ENCODE data around the gene SULF2.

Gene SULF2

DNA sequence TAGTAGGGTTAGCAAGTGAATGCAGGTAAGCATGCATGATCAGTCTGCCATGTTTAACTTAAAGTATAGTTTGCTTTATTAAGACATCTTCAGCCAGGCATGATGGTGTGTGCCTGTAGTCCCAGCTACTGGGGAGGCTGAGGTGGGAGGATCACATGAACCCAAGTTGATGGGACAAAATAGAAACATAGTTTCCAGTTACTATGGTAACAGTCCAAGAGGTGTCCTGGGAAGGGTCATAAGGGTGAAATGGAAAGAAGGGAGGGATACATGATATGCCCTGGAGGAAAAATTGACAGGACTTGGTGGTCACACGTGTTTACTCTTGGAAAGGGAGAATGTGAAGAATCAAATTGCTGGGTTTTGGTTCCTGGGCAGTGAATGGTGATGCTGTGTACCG is 139.6 kb downstream of the SULF2 start:
- TF ChIP-seq FOXM1 (IDR thresholded peaks at IDR 0.05; ENCODE audit: borderline replicate concordance, low read depth) (no peak), EP300 (IDR thresholded peaks at IDR 0.05; ENCODE audit: borderline replicate concordance) (no peak), TAF1 (IDR thresholded peaks at IDR 0.05; ENCODE audit: low read depth) (no peak), TEAD4 (IDR thresholded peaks at IDR 0.05) (no peak), TCF12 (IDR thresholded peaks at IDR 0.05; ENCODE audit: low read depth) (no peak), YY1 (IDR thresholded peaks at IDR 0.05; ENCODE audit: low read depth) (no peak), EGR1 (IDR thresholded peaks at IDR 0.05) (no peak)
- TF ChIP-seq, protein P1, sequence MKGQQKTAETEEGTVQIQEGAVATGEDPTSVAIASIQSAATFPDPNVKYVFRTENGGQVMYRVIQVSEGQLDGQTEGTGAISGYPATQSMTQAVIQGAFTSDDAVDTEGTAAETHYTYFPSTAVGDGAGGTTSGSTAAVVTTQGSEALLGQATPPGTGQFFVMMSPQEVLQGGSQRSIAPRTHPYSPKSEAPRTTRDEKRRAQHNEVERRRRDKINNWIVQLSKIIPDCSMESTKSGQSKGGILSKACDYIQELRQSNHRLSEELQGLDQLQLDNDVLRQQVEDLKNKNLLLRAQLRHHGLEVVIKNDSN (IDR thresholded peaks at IDR 0.05): no peak
- TF ChIP-seq, protein P2, sequence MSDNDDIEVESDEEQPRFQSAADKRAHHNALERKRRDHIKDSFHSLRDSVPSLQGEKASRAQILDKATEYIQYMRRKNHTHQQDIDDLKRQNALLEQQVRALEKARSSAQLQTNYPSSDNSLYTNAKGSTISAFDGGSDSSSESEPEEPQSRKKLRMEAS (IDR thresholded peaks at IDR 0.05): no peak
- TF ChIP-seq, protein P3, sequence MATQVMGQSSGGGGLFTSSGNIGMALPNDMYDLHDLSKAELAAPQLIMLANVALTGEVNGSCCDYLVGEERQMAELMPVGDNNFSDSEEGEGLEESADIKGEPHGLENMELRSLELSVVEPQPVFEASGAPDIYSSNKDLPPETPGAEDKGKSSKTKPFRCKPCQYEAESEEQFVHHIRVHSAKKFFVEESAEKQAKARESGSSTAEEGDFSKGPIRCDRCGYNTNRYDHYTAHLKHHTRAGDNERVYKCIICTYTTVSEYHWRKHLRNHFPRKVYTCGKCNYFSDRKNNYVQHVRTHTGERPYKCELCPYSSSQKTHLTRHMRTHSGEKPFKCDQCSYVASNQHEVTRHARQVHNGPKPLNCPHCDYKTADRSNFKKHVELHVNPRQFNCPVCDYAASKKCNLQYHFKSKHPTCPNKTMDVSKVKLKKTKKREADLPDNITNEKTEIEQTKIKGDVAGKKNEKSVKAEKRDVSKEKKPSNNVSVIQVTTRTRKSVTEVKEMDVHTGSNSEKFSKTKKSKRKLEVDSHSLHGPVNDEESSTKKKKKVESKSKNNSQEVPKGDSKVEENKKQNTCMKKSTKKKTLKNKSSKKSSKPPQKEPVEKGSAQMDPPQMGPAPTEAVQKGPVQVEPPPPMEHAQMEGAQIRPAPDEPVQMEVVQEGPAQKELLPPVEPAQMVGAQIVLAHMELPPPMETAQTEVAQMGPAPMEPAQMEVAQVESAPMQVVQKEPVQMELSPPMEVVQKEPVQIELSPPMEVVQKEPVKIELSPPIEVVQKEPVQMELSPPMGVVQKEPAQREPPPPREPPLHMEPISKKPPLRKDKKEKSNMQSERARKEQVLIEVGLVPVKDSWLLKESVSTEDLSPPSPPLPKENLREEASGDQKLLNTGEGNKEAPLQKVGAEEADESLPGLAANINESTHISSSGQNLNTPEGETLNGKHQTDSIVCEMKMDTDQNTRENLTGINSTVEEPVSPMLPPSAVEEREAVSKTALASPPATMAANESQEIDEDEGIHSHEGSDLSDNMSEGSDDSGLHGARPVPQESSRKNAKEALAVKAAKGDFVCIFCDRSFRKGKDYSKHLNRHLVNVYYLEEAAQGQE (IDR thresholded peaks at IDR 0.05; ENCODE audit: low read depth): no peak

DNA sequence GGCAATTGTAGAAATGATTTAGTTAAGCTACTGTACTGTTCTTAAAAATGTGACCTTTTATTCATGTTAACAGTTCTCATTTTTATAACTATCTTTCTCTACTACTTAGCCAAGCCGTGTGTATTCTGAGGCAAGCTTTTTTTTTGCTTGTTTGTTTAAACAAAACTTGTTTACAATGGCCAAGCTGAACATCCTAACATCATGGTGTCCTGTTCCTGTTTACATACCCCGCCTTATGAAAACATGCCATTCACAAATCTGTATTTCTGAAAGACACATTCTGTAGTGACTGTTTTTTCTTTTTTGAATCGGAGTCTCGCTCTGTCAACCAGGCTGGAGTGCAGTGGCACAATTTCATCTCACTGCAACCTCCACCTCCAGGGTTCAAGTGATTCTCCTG is 142.7 kb downstream of the SULF2 start:
- TF ChIP-seq CEBPB (IDR thresholded peaks at IDR 0.05): no peak
- no peak for TF ChIP-seq EP300 (IDR thresholded peaks at IDR 0.05; ENCODE audit: borderline replicate concordance)

DNA sequence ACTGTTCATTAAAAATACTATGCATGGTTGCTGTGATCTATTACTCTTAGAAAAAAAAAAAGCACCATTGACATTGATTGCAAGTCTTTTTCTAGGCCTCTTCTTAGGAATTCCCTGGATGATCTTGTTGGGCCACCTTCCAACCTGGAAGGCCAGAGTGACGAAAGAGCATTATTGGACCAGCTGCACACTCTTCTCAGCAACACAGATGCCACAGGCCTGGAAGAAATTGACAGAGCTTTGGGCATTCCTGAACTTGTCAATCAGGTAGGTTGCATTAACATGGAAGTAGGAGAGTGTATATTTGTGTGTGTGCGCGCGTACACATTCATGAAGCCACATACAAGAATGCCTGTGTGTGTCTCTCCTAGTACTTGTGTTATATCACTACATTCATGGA is 143.2 kb downstream of the SULF2 start:
- TF ChIP-seq FOXM1 (IDR thresholded peaks at IDR 0.05; ENCODE audit: borderline replicate concordance, low read depth) (no peak), NFIC (IDR thresholded peaks at IDR 0.05) (no peak), EGR1 (IDR thresholded peaks at IDR 0.05) (no peak), TCF12 (IDR thresholded peaks at IDR 0.05; ENCODE audit: low read depth) (no peak), ZBTB7A (IDR thresholded peaks at IDR 0.05; ENCODE audit: low read depth) (no peak), CEBPB (IDR thresholded peaks at IDR 0.05) (no peak), CREB1 (IDR thresholded peaks at IDR 0.05; ENCODE audit: low read depth) (no peak), RAD21 (IDR thresholded peaks at IDR 0.05; ENCODE audit: low read depth) (no peak), TAF1 (IDR thresholded peaks at IDR 0.05; ENCODE audit: low read depth) (no peak), TEAD4 (IDR thresholded peaks at IDR 0.05) (no peak), YY1 (IDR thresholded peaks at IDR 0.05; ENCODE audit: low read depth) (no peak), EP300 (IDR thresholded peaks at IDR 0.05; ENCODE audit: borderline replicate concordance) (no peak)
- TF ChIP-seq, protein P2 (IDR thresholded peaks at IDR 0.05): no peak
- TF ChIP-seq, protein P1 (IDR thresholded peaks at IDR 0.05): no peak
- TF ChIP-seq, protein P3 (IDR thresholded peaks at IDR 0.05; ENCODE audit: low read depth): no peak

DNA sequence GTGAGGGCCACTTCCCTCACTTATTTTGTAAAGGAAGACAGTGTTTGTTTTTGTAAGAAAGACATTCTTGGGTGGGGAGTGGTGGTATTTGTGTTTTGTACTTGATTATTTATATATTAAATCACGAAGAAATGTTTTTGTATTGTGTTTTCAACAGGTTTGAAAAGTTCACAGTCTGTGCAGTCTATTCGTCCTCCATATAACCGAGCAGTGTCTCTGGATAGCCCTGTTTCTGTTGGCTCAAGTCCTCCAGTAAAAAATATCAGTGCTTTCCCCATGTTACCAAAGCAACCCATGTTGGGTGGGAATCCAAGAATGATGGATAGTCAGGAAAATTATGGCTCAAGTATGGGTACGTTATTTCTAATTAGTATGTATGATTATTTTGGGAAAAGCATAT is 146.4 kb downstream of the SULF2 start:
- TF ChIP-seq FOXM1 (IDR thresholded peaks at IDR 0.05; ENCODE audit: borderline replicate concordance, low read depth) (no peak), NFIC (IDR thresholded peaks at IDR 0.05) (no peak), EGR1 (IDR thresholded peaks at IDR 0.05) (no peak), RAD21 (IDR thresholded peaks at IDR 0.05; ENCODE audit: low read depth) (no peak), TEAD4 (IDR thresholded peaks at IDR 0.05) (no peak), TCF12 (IDR thresholded peaks at IDR 0.05; ENCODE audit: low read depth) (no peak), TAF1 (IDR thresholded peaks at IDR 0.05; ENCODE audit: low read depth) (no peak)
- TF ChIP-seq, protein P1 (IDR thresholded peaks at IDR 0.05): no peak

DNA sequence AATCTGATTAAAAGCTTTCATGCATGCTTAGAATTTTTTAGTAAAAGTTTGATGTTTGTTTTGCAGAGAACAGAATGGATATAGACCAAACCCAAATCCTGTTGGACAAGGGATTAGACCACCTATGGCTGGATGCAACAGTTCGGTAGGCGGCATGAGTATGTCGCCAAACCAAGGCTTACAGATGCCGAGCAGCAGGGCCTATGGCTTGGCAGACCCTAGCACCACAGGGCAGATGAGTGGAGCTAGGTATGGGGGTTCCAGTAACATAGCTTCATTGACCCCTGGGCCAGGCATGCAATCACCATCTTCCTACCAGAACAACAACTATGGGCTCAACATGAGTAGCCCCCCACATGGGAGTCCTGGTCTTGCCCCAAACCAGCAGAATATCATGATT is 150.0 kb downstream of the SULF2 start:
- TF ChIP-seq, protein P1 (IDR thresholded peaks at IDR 0.05): no peak
- TF ChIP-seq TEAD4 (IDR thresholded peaks at IDR 0.05) (no peak), CEBPB (IDR thresholded peaks at IDR 0.05) (no peak), EP300 (IDR thresholded peaks at IDR 0.05; ENCODE audit: borderline replicate concordance) (no peak), RAD21 (IDR thresholded peaks at IDR 0.05; ENCODE audit: low read depth) (no peak), CREB1 (IDR thresholded peaks at IDR 0.05; ENCODE audit: low read depth) (no peak)
- TF ChIP-seq, protein P3 (IDR thresholded peaks at IDR 0.05; ENCODE audit: low read depth): no peak
